Measurements from ENCODE around the gene TNFRSF13B. TPM values are rescaled to one million over a fixed set of nuclear protein-coding genes. Genes with fewer than 3 reads are reported as not detected.

The TNFRSF13B gene
- total and polyA plus RNA-seq, 10 of the 15 experiments (the other 5 are each of a cell fraction or from before 2014, with no cell fraction given): 15.5 to 231 (median 119) TPM

- 24% methylated on average over 11 of the region's 11 CpGs for WGBS (ENCODE audit: insufficient coverage, insufficient replicate concordance, low lambda C conversion rate, missing lambda C conversion rate)
- ChIA-PET POLR2A (interaction anchor here (3.5 to 21.9 kb wide), 2 partner anchors 19 to 45 kb away, joined by 18 to 656 read pairs; partner anchors contain the start of gene TNFRSF13B), CTCF (interaction anchor here (0.6 to 11.9 kb wide), 9 partner anchors 10 to 314 kb away, joined by 3 to 361 read pairs (median 11); partner anchors contain the start of gene TNFRSF13B), SMC1A (ENCODE audit: uncharacterized antibody, unreplicated experiment) (interaction anchor here (0.7 to 21.7 kb wide), 8 partner anchors 18 to 90 kb away, joined by 3 to 812 read pairs (median 4); partner anchors contain the start of gene TNFRSF13B), RAD21 (ENCODE audit: unreplicated experiment) (interaction anchor here (0.5 to 22.6 kb wide), 8 partner anchors 23 to 312 kb away, joined by 3 to 913 read pairs (median 4); partner anchors contain the start of gene TNFRSF13B)
- no peak for TF ChIP-seq ZBTB40 (IDR thresholded peaks at IDR 0.05; ENCODE audit: borderline replicate concordance)
- TF ChIP-seq POU2F2 (IDR thresholded peaks at IDR 0.05; ENCODE audit: borderline replicate concordance, low read depth, low read length): 0 out of 3 replicates have a peak, but pooled peaks have one; percentile 12
- TF ChIP-seq FOS (IDR thresholded peaks at IDR 0.05; ENCODE audit: borderline replicate concordance, extremely low read depth, insufficient read length): no peak
- in situ Hi-C loops (cut with MboI): loop anchor here (10.0 to 25.0 kb wide), 2 partner anchors 575 to 1922 kb away; partner anchors contain the start of gene TRPV2
- Histone ChIP-seq H2AFZ (ENCODE audit: control insufficient read depth, low read depth, low read length) (no peak overlapping the region), H3K4me2 (ENCODE audit: control insufficient read depth, insufficient read depth) (peak overlapping the region; percentile 100), H4K20me1 (ENCODE audit: control insufficient read depth, insufficient read depth) (no peaks in the 10 kb centered on the region), H3K27ac (ENCODE audit: control insufficient read depth, insufficient read depth) (peak overlapping the region; percentile 96), H3K9me3 (replicated peaks; ENCODE audit: control insufficient read depth, insufficient read depth, low read length) (no peaks in the 10 kb centered on the region), H3K36me3 (ENCODE audit: control insufficient read depth in 2 of 2, insufficient read depth in 2 of 2, low read length in 1 of 2) (no peaks in the 10 kb centered on the region), H3K79me2 (ENCODE audit: control insufficient read depth, insufficient read depth, low read length) (peaks cover 21% of the 10 kb centered on the region), H3K4me1 (ENCODE audit: control insufficient read depth, insufficient read depth, low read length) (peaks cover 61% of the 10 kb centered on the region), H3K9ac (ENCODE audit: control insufficient read depth, insufficient read depth, low read length) (peak overlapping the region; percentile 82), H3K4me3 (peak overlapping the region; percentile 49), H3K27me3 (replicated peaks in 1 of 2; ENCODE audit: control insufficient read depth in 2 of 2, insufficient read depth in 2 of 2, low read length in 1 of 2) (no peaks in the 10 kb centered on the region)
- BruUV-seq (replicated peaks): no TSS peak
- no peak for DNase-seq (ENCODE audit: low read depth, low spot score)
- FAIRE-seq: no peak
- no peak for ATAC-seq
- intact Hi-C loops (cut with micrococcal nuclease; ENCODE audit: unreplicated experiment): loop anchor here (10.0 kb wide), 2 partner anchors 45 to 845 kb away; partner anchors contain the start of gene SREBF1
These were observed 18.3 kb upstream of the TNFRSF13B start for GRCh38 chr17:16989953-16990860.
